Neural crest cell (in vitro differentiated cells): ENCODE data around the gene HNF4A. TPM values are rescaled to one million over a fixed set of nuclear protein-coding genes. Genes with fewer than 3 reads are reported as not detected.

Experiments
- DNase-seq: peaks from one replicate; pipeline ENCODE4 v3.0.0; 2021; ENCODE audit warnings: low read depth, mixed read lengths, low spot score
- H3K27ac Mint-ChIP-seq: one replicate; pipeline ENCODE4 v1.8.0; 2021; ENCODE audit warnings: mild to moderate bottlenecking, mixed read lengths; ENCODE audit not compliant: unreplicated experiment
- H3K27me3 Mint-ChIP-seq: 2 replicates; pipeline ENCODE4 v1.8.0; 2021; ENCODE audit warnings: low read depth, mild to moderate bottlenecking, mixed read lengths
- H3K36me3 Mint-ChIP-seq: 2 replicates; pipeline ENCODE4 v1.8.0; 2021; ENCODE audit warnings: low read depth, mild to moderate bottlenecking, mixed read lengths
- H3K4me1 Mint-ChIP-seq: 2 replicates; pipeline ENCODE4 v1.8.0; 2021; ENCODE audit warnings: mixed read lengths
- H3K4me3 Mint-ChIP-seq: one replicate; pipeline ENCODE4 v1.8.0; 2021; ENCODE audit warnings: mild to moderate bottlenecking, mixed read lengths
- H3K9me3 Mint-ChIP-seq: 2 replicates; pipeline ENCODE4 v1.8.0; 2021; ENCODE audit warnings: mixed read lengths
- CTCF ChIP-seq: fragments of 200-600 bp; sonication (generic); conservative IDR thresholded peaks from 2 replicates; pipeline ENCODE4 v1.5.0; 2021; ENCODE audit warnings: antibody characterized with exemption, mild to moderate bottlenecking
- total RNA-seq: library from RNA; stranded (reverse); gene quantifications from 2 replicates; pipeline ENCODE4 v1.2.1, GENCODE V29; 2021

Gene HNF4A
- total RNA-seq, 1 donor from 2014 or later, result not detected

DNA sequence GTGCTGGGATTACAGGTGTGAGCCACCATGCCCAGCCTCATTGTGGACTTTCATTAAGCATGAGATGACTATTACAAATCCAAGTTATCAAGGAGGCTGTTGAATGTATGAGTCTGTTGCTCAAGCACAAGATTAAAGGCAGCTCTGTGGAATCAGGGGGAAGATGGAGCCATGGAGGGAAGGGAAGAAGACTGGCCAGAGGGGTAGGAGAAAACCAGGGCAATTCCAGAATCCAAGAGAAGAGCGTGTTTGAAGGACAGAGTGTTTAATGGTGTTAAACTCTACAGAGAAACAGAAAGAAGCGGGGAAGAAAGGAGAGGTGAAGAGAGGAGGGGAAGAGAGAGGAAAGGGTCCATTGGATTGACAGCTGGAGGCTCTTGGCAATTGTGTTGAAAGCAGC is 70.4 kb downstream of the HNF4A start:
- Mint-ChIP-seq H3K9me3 (no peaks in the 10 kb centered on the region), H3K27ac (no peak overlapping the region), H3K4me3 (no peak overlapping the region), H3K36me3 (no peaks in the 10 kb centered on the region), H3K4me1 (no peaks in the 10 kb centered on the region), H3K27me3 (peaks cover 20% of the 10 kb centered on the region)
- TF ChIP-seq CTCF, result no peak
- no peak for DNase-seq

DNA sequence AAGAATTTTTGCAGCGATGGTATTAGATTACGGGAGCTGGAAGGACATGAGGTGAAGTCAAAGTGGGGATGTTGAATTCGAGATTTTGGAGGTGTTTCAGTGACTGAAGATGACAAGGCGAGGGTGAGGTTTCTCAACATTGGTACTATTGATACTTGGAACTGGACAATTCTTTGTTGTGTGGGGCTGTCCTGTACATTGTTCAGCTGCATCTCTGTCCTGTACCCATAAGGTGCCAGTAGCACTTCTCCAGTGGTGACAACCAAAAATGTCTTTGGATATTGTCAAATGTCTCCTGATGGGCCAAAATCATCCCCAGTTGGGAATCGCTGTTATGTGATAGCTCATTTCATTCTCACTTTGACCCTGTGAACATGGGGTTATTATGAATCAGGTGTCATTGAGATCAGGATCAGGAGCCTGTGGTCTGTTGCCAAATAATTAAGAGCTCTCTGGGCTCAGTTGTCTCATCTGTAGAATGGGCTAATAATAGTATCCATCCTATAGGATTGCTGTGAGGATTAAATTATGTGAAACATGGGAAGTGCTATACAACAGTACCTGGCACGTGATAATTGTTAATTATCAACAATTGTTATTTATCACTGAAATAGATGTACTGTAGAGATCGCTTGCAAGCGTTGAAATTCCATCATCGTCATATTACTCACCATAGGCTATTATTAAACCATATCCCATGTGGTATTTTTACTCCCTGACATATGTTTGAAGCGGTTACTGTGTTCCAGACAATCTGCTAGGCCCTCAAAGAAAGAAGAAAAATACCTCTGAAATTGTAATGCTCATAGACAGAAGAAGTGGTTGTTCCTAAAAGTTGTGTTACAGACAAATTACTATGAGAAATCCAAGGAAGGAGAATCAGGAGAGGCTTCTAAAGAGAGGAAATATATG is 71.6 kb downstream of the HNF4A start:
- no peaks in the 10 kb centered on the region for H3K9me3 Mint-ChIP-seq
- H3K4me3 Mint-ChIP-seq, result no peak overlapping the region
- TF ChIP-seq CTCF, result no peak

DNA sequence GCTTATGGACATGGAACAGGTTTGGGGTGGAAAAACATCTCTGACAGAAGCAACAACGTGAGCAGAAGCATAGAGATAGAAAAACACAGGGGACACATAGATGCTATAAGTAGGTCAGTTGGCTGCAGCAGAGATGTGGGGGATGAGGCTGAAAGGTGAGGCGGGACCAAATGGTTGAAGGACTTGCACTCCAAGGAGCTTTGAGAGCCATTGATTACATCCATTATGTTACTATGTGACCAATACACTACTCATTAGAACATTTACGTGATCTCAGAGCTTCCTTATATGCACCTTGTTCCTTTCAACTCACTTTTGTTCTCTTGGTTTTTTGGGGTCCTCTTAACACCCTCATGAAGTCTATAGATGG is 72.3 kb downstream of the HNF4A start:
- H3K36me3 Mint-ChIP-seq, result no peaks in the 10 kb centered on the region
- H3K27ac Mint-ChIP-seq, result no peak overlapping the region
- H3K27me3 Mint-ChIP-seq, result peaks cover 17% of the 10 kb centered on the region
- no peaks in the 10 kb centered on the region for H3K9me3 Mint-ChIP-seq
- TF ChIP-seq CTCF, result no peak
- no peak overlapping the region for H3K4me3 Mint-ChIP-seq
- no peaks in the 10 kb centered on the region for H3K4me1 Mint-ChIP-seq
- no peak for DNase-seq

More for the DNA sequence above, 71.6 kb downstream of the HNF4A start:
- no peak overlapping the region for H3K27ac Mint-ChIP-seq
- H3K27me3 Mint-ChIP-seq, result peaks cover 16% of the 10 kb centered on the region
- H3K36me3 Mint-ChIP-seq, result no peaks in the 10 kb centered on the region
- DNase-seq, result no peak
- no peaks in the 10 kb centered on the region for H3K4me1 Mint-ChIP-seq

DNA sequence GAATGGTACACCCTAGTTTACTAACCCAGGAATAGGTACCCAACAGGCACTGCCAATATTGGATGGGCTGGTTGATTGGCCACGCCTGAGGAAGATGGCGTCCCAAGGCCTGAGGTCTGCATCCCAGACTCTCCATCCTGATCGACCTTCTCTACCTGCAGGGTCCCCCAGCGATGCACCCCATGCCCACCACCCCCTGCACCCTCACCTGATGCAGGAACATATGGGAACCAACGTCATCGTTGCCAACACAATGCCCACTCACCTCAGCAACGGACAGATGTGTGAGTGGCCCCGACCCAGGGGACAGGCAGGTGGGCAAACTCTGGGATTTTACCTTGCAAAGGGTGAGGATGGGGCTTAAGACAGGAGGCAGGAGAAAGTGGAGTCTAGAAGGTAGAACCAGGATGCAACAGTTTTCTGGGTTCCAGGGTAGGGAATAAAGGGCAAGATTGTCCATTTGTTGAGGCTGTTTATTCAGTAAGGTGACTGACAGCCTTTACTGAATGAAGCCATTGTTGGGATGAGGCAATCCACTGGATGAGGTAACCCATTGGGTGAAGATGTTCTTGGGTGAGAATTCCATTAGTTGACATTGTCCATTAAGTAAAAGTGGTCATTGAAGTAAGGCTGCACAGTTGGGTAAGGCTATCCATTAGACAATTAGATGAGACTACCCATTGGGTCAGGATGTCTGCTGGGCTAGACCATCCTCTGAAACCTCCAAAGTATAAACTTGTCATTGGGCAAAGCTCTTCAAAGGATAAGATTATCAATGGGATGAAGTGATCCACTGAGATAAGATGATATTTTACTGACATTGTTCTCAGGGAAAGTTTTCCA is 72.9 kb downstream of the HNF4A start:
- no peak for DNase-seq
- H3K27ac Mint-ChIP-seq, result no peak overlapping the region
- H3K27me3 Mint-ChIP-seq, result peaks cover 17% of the 10 kb centered on the region
- no peak overlapping the region for H3K4me3 Mint-ChIP-seq
- TF ChIP-seq CTCF, result no peak
- no peaks in the 10 kb centered on the region for H3K4me1 Mint-ChIP-seq
- H3K36me3 Mint-ChIP-seq, result no peaks in the 10 kb centered on the region
- H3K9me3 Mint-ChIP-seq, result no peaks in the 10 kb centered on the region

DNA sequence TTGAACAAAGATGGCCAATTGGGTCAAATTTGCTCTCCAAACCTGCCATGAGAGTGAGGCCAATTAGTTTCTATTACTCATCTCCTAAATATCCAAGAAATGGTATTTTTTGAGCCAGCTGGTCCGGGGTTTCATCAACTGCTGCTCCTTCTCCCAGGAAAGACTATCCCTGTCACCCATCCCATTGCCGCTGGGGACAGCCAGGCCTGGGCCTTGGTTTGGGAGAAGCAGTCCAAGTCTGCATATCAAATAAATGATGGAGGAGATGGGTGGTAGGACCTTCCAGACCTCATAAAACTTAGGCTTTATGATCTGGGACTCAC is 73.5 kb downstream of the HNF4A start:
- H3K27me3 Mint-ChIP-seq, result peaks cover 11% of the 10 kb centered on the region
- no peak for DNase-seq
- no peaks in the 10 kb centered on the region for H3K36me3 Mint-ChIP-seq
- H3K27ac Mint-ChIP-seq, result no peak overlapping the region
- no peak for TF ChIP-seq CTCF
- no peak overlapping the region for H3K4me3 Mint-ChIP-seq
- no peaks in the 10 kb centered on the region for H3K4me1 Mint-ChIP-seq
- no peaks in the 10 kb centered on the region for H3K9me3 Mint-ChIP-seq
